Mesenteric fat pad (tissue), 1 donor: ENCODE data around the gene JADE1. TPM values are rescaled to one million over a fixed set of nuclear protein-coding genes. Genes with fewer than 3 reads are reported as not detected.

ENCODE experiments used
- DNase-seq: peaks from one replicate; pipeline ENCODE4 v3.0.0-alpha.2; 2020; ENCODE audit warnings: low spot score
- long read RNA-seq: library from polyadenylated mRNA; unstranded; transcript quantifications from one replicate; pipeline ENCODE4 v2.0.0, GENCODE V29; 2020
- total RNA-seq: library from RNA; stranded (reverse); fragmentation: NEBNext Ultra II Directional; extraction: Animal tissue kit (Norgen Biotek cat#: 25700); gene quantifications from one replicate; pipeline ENCODE4 v1.2.1, GENCODE V29; 2021
- donor health status: DM: yes; HTN: yes; CAD: no.

Gene JADE1
- 53.4 TPM for total RNA-seq
- long read RNA-seq, full-length matches to known transcripts, result 33 of 82 reads
- long read RNA-seq, partial matches to known transcripts, result 33 of 82 reads
- long read RNA-seq, other reads (novel, unspliced or antisense), result 16 of 82 reads

GRCh38 chr4:128809477-128810330 is at the start of gene JADE1:
Gene JADE1, plus strand, starts transcription at chr4:128809700. Its CDS starts 22,059 bp downstream, at chr4:128831759.
- DNase-seq, result peak; percentile 92

GRCh38 chr4:128766781-128767180 is 42.7 kb upstream of the JADE1 start:
- DNase-seq, result no peak

GRCh38 chr4:128768373-128768996 is 41.0 kb upstream of the JADE1 start:
- no peak for DNase-seq

- no peak for DNase-seq
Measured at GRCh38 chr4:128769011-128769410, 40.5 kb upstream of the JADE1 start.

GRCh38 chr4:128770807-128771206 is 38.7 kb upstream of the JADE1 start:
- DNase-seq, result no peak

GRCh38 chr4:128775477-128775876 is 34.0 kb upstream of the JADE1 start:
- no peak for DNase-seq

- DNase-seq, result no peak
Measured at GRCh38 chr4:128775916-128776315, 33.6 kb upstream of the JADE1 start.

GRCh38 chr4:128776794-128777216 is 32.7 kb upstream of the JADE1 start:
- DNase-seq, result no peak

- no peak for DNase-seq
Measured at GRCh38 chr4:128780688-128781087, 28.8 kb upstream of the JADE1 start.

GRCh38 chr4:128782076-128782715 is 27.3 kb upstream of the JADE1 start:
- no peak for DNase-seq

GRCh38 chr4:128782875-128783614 is 26.5 kb upstream of the JADE1 start:
- no peak for DNase-seq

- no peak for DNase-seq
Measured at GRCh38 chr4:128787509-128788311, 21.8 kb upstream of the JADE1 start.

GRCh38 chr4:128793859-128794672 is 15.4 kb upstream of the JADE1 start:
- no peak for DNase-seq

GRCh38 chr4:128796934-128797333 is 12.6 kb upstream of the JADE1 start:
- no peak for DNase-seq

- no peak for DNase-seq
Measured at GRCh38 chr4:128800284-128800683, 9.2 kb upstream of the JADE1 start.

- DNase-seq, result no peak
Measured at GRCh38 chr4:128800701-128801284, 8.7 kb upstream of the JADE1 start.

GRCh38 chr4:128802680-128803628 is 6.5 kb upstream of the JADE1 start:
- no peak for DNase-seq

GRCh38 chr4:128803783-128804182 is 5.7 kb upstream of the JADE1 start:
- DNase-seq, result no peak
